Lower leg skin (tissue), 4 donors: ENCODE measurements around the gene ARMH3. TPM values are rescaled to one million over a fixed set of nuclear protein-coding genes. Genes with fewer than 3 reads are reported as not detected.

Experiments
- DNase-seq, 2 donors: peaks; one replicate each; pipeline ENCODE4 v3.0.0-alpha.2; 2019; ENCODE audit warnings: low spot score in 2 of 2
- H3K4me3 ChIP-seq: fragments of 200-600 bp; sonication (generic); 2 replicates; pipeline ENCODE4 v1.5.1; 2017; ENCODE audit warnings: mild to moderate bottlenecking, low read depth; ENCODE audit not compliant: poor library complexity, severe bottlenecking
- CTCF ChIP-seq, 3 donors: fragments of 450-650 bp; IDR thresholded peaks; one replicate each; pipeline ENCODE4 v1.5.1; 2016; ENCODE audit warnings: antibody characterized with exemption in 3 of 3, mild to moderate bottlenecking in 3 of 3, moderate library complexity in 2 of 3
- POLR2A ChIP-seq, 2 donors: fragments of 450-650 bp; IDR thresholded peaks; one replicate each; pipeline ENCODE4 v1.6.1; 2016 to 2017; ENCODE audit warnings: antibody characterized with exemption in 2 of 2, mild to moderate bottlenecking in 1 of 2, moderate library complexity in 1 of 2
- WGBS, 2 donors: methylation state at CpG; one replicate each; pipeline ENCODE4 v1.1.5; 2018; 5-methylcytosine and 5-hydroxymethylcytosine counted together
- intact Hi-C: fragments of 100-400 bp; cut with DNase I; formaldehyde crosslinking; loops from one replicate; pipeline ENCODE4 v1.15.0; 2023; ENCODE audit warnings: low total_unique reads
- total RNA-seq, 4 donors: library from RNA; depleted of rRNA; stranded (reverse); fragments of >200 nt; gene quantifications; one replicate each; pipeline ENCODE4 v1.1.0, GENCODE V29; 2016

Gene ARMH3
- total RNA-seq, 4 donors from 2014 or later = 15.2 to 57.4 (median 16.9) TPM

GRCh38 chr10:101961591-101962498 is 94.1 kb downstream of the ARMH3 start:
- 82 to 84% methylated on average over 5 of the region's 5 CpGs for WGBS, 2 donors
- no peak for DNase-seq
- no peak overlapping the region for H3K4me3 ChIP-seq
- TF ChIP-seq POLR2A (IDR thresholded peaks at IDR 0.05) = no peak
- TF ChIP-seq CTCF (IDR thresholded peaks at IDR 0.05) = no peak
- intact Hi-C loops = no loop called here

- H3K4me3 ChIP-seq = no peak overlapping the region
- 93 to 95% methylated on average over 6 of the region's 6 CpGs for WGBS, 2 donors
- intact Hi-C loops = no loop called here
Measured at GRCh38 chr10:101960879-101961395, 95.0 kb downstream of the ARMH3 start.

GRCh38 chr10:101959346-101959916 is 96.5 kb downstream of the ARMH3 start:
- 88 to 95% methylated on average over 8 of the region's 8 CpGs for WGBS, 2 donors
- TF ChIP-seq CTCF (IDR thresholded peaks at IDR 0.05) (no peak), POLR2A (IDR thresholded peaks at IDR 0.05) (no peak)
- intact Hi-C loops = no loop called here
- no peak for DNase-seq
- no peak overlapping the region for H3K4me3 ChIP-seq

More at GRCh38 chr10:101960879-101961395, 95.0 kb downstream of the ARMH3 start:
- TF ChIP-seq CTCF (IDR thresholded peaks at IDR 0.05) (no peak), POLR2A (IDR thresholded peaks at IDR 0.05) (no peak)
- no peak for DNase-seq

GRCh38 chr10:101958691-101959090 is 97.3 kb downstream of the ARMH3 start:
- WGBS, 2 donors = 69 to 83% methylated on average over 1 of the region's 1 CpG
- TF ChIP-seq CTCF (IDR thresholded peaks at IDR 0.05) (no peak), POLR2A (IDR thresholded peaks at IDR 0.05) (no peak)
- intact Hi-C loops = no loop called here
- no peak for DNase-seq
- H3K4me3 ChIP-seq = no peak overlapping the region

GRCh38 chr10:101956898-101957297 is 99.1 kb downstream of the ARMH3 start:
- DNase-seq = no peak
- intact Hi-C loops = no loop called here
- H3K4me3 ChIP-seq = no peak overlapping the region
- 92% methylated on average over 1 of the region's 1 CpG for WGBS, 2 donors
- TF ChIP-seq CTCF (IDR thresholded peaks at IDR 0.05) (no peak), POLR2A (IDR thresholded peaks at IDR 0.05) (no peak)
